ENCODE measurements around the gene LANCL3. TPM values are rescaled to one million over a fixed set of nuclear protein-coding genes. Genes with fewer than 3 reads are reported as not detected.
"Not testable (repeated sequence)": the region's sequence is repeated elsewhere in the genome, so short reads cannot be mapped to it uniquely, and the experiment has no call there.

The LANCL3 gene
- total RNA-seq, 4 donors from 2014 or later = 0.80 to 6.6 (median 4.7) TPM

GRCh38 chrX:37545066-37545465 lies 26.4 kb upstream of the LANCL3 start:
- no peak for DNase-seq
- Histone ChIP-seq H3K27me3 (no peaks in the 10 kb centered on the region), H3K27ac (no peak overlapping the region), H3K36me3 (no peaks in the 10 kb centered on the region), H3K4me3 (no peak overlapping the region), H3K9me3 (no peaks in the 10 kb centered on the region), H3K4me1 (no peaks in the 10 kb centered on the region)
- 94% methylated on average over 25 of the region's 25 CpGs; no CpG with 5 or more reads in 1 of the 2 donors for WGBS, 2 donors (ENCODE audit: low coverage in 1 of 2)
- intact Hi-C loops (cut with DNase I; ENCODE audit: low total_unique reads) = no loop called here
- in situ Hi-C loops (cut with MboI; ENCODE audit: low pct_ligation_motif_present in 1 of 4, low pct_unique_long_range_greater_than_20kb in 1 of 4, low sequenced_read_pairs in 3 of 4) = no loop called here
- no peak for TF ChIP-seq CTCF (IDR thresholded peaks at IDR 0.05)
- no peak for TF ChIP-seq POLR2AphosphoS5 (IDR thresholded peaks at IDR 0.05)
- no peak for TF ChIP-seq POLR2A (IDR thresholded peaks at IDR 0.05)
- TF ChIP-seq EP300 (IDR thresholded peaks at IDR 0.05; ENCODE audit: low read depth) = no peak

- H3K4me1 ChIP-seq; in situ Hi-C loops (cut with MboI; ENCODE audit: low pct_ligation_motif_present in 1 of 4, low pct_unique_long_range_greater_than_20kb in 1 of 4, low sequenced_read_pairs in 3 of 4); intact Hi-C loops (cut with DNase I; ENCODE audit: low total_unique reads); H3K36me3 ChIP-seq; H3K27me3 ChIP-seq; DNase-seq; H3K4me3 ChIP-seq; H3K27ac ChIP-seq; H3K9me3 ChIP-seq: not testable (repeated sequence)
These were observed 21.8 kb upstream of the LANCL3 start for GRCh38 chrX:37549619-37550018.

DNA sequence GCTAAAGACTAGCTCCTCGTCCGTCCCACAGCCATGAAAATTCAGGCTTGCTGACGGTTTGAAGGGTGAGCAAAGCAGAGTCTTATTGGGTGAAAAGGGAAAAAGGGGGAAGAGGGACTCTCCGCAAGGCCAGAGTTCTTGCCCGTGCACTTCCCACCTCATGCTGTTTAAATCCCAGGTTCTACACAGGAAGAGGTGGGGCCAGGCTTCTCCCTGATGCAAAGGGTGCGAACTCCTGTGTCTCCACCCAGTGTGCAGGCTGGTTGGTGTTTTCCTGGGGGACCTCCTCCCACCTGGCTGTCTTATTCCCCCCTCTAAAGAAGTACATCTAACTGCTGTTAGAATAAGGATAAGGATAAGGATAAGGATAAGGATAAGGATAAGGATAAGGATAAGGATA lies 18.0 kb upstream of the LANCL3 start:
- H3K27ac ChIP-seq = no peak overlapping the region
- H3K27me3 ChIP-seq = no peaks in the 10 kb centered on the region
- DNase-seq = no peak
- intact Hi-C loops (cut with DNase I; ENCODE audit: low total_unique reads) = no loop called here
- no peak for TF ChIP-seq POLR2A (IDR thresholded peaks at IDR 0.05)
- no peak for TF ChIP-seq CTCF (IDR thresholded peaks at IDR 0.05)
- no peak for TF ChIP-seq POLR2AphosphoS5 (IDR thresholded peaks at IDR 0.05)
- no peak for TF ChIP-seq EP300 (IDR thresholded peaks at IDR 0.05; ENCODE audit: low read depth)
- WGBS, 2 donors (ENCODE audit: low coverage in 1 of 2) = 74% methylated on average over 6 of the region's 6 CpGs; no CpG with 5 or more reads in 1 of the 2 donors
- H3K36me3 ChIP-seq = no peaks in the 10 kb centered on the region
- in situ Hi-C loops (cut with MboI; ENCODE audit: low pct_ligation_motif_present in 1 of 4, low pct_unique_long_range_greater_than_20kb in 1 of 4, low sequenced_read_pairs in 3 of 4) = no loop called here
- no peak overlapping the region for H3K4me3 ChIP-seq
- no peaks in the 10 kb centered on the region for H3K9me3 ChIP-seq
- H3K4me1 ChIP-seq = no peaks in the 10 kb centered on the region

DNA sequence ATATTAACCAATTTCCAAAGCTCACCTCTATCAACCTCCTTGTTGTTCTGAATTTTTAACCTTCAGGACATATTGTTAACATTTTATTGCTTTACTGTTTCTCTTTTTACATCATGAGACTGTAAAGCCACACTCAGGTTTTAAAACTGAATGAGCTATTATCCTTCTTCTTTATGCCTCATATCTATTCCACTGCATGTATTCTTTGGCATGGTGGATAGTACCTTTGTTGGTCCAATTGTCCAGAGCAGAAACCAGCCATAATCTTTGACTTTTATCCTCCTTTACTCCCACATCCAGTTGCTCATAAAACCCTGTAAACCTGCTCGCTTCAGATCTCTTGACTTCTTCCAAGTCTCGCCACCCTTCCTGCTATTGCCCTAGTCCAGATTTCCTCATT lies 6.2 kb upstream of the LANCL3 start:
- H3K36me3 ChIP-seq; DNase-seq; intact Hi-C loops (cut with DNase I; ENCODE audit: low total_unique reads); H3K4me1 ChIP-seq; H3K9me3 ChIP-seq; in situ Hi-C loops (cut with MboI; ENCODE audit: low pct_ligation_motif_present in 1 of 4, low pct_unique_long_range_greater_than_20kb in 1 of 4, low sequenced_read_pairs in 3 of 4); H3K27me3 ChIP-seq; H3K4me3 ChIP-seq: not testable (repeated sequence)
- H3K27ac ChIP-seq = peak overlapping the region in 1 of 4 donors; percentile 32
- WGBS, 2 donors (ENCODE audit: low coverage in 1 of 2) = 56 to 60% methylated on average over 1 to 2 of the region's 2 CpGs

DNA sequence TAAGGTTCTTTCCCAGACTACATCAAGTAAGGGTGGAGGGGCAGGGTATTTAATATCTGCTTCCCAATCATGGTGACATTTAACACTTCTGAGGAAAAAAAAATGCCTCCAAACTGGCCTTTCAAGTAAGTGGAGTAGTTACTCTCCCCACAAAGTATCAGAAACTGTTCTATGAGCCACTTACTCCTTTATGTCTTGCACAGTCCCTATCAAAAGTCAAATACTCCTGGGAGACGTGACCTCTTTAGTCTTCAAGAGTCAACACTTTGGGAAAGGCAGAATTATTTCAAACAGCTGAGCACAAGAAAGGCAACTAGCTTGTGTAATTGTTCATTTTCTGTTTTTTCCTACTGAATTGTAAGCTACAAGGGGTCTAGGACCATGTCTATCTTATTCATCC lies 1.1 kb upstream of the LANCL3 start:
- H3K27ac ChIP-seq; H3K9me3 ChIP-seq; H3K4me1 ChIP-seq; in situ Hi-C loops (cut with MboI; ENCODE audit: low pct_ligation_motif_present in 1 of 4, low pct_unique_long_range_greater_than_20kb in 1 of 4, low sequenced_read_pairs in 3 of 4); H3K4me3 ChIP-seq; H3K27me3 ChIP-seq; intact Hi-C loops (cut with DNase I; ENCODE audit: low total_unique reads); H3K36me3 ChIP-seq; DNase-seq: not testable (repeated sequence)
- WGBS, 2 donors (ENCODE audit: low coverage in 1 of 2) = no CpG with 5 or more reads among the region's 1 CpG

DNA sequence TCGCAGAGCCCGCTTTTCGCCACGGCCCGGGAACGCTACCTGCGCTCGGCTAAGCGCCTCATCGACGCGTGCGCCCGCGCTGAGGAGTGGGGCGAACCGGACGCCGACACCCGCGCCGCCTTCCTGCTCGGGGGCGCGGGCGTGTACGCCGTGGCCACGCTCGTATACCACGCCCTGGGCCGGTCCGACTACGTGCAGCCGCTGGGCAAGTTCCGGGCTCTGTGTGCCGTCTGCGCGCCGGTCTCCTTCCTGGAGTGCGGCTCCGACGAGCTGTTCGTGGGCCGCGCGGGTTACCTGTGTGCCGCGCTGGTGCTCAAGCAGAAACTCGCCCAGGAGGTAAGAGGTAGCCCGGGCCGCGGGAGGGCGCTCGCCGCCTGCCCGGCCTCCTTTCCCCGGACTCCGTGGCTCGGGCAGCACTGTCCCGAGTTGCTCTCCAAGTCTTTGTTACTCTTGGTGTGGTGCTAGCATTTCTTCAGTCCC lies 687 bp downstream of the LANCL3 start:
- DNase-seq = peak; percentile 75
- H3K9me3 ChIP-seq; in situ Hi-C loops (cut with MboI; ENCODE audit: low pct_ligation_motif_present in 1 of 4, low pct_unique_long_range_greater_than_20kb in 1 of 4, low sequenced_read_pairs in 3 of 4); H3K4me1 ChIP-seq; H3K36me3 ChIP-seq; intact Hi-C loops (cut with DNase I; ENCODE audit: low total_unique reads); H3K27me3 ChIP-seq: not testable (repeated sequence)
- peak in 2 of 3 donors; percentile 11 to 30 for TF ChIP-seq POLR2AphosphoS5 (IDR thresholded peaks at IDR 0.05)
- peak; percentile 34 to 60 (median 43) for TF ChIP-seq CTCF (IDR thresholded peaks at IDR 0.05)
- peak; percentile 11 for TF ChIP-seq POLR2A (IDR thresholded peaks at IDR 0.05)
- WGBS, 2 donors (ENCODE audit: low coverage in 1 of 2) = 55% methylated on average over 35 of the region's 61 CpGs; no CpG with 5 or more reads in 1 of the 2 donors
- peak overlapping the region; percentile 15 to 60 (median 35) for H3K4me3 ChIP-seq
- peak overlapping the region; percentile 34 to 75 (median 48) for H3K27ac ChIP-seq

DNA sequence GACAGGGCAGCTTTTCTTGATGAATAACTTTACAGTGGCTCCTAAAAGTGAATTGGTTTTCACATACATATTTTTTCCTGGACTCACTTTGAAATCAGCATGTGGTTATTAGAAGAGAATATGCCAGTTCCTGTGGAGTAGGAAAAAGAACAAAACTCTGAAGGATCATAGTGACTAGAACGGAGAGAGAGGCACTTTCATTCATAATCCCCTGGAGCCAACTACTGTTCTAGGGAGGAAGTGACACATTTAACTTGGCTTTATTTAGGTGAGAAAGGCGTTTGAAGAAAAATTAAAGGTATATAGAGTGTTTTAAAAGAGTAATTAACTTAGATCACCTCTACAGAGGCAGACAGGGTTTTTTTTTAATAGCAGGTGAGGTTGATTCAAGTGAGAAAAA lies 1.7 kb downstream of the LANCL3 start:
- in situ Hi-C loops (cut with MboI; ENCODE audit: low pct_ligation_motif_present in 1 of 4, low pct_unique_long_range_greater_than_20kb in 1 of 4, low sequenced_read_pairs in 3 of 4); H3K36me3 ChIP-seq; DNase-seq; H3K9me3 ChIP-seq; H3K4me1 ChIP-seq; H3K27me3 ChIP-seq; intact Hi-C loops (cut with DNase I; ENCODE audit: low total_unique reads): not testable (repeated sequence)
- H3K27ac ChIP-seq = peak overlapping the region; percentile 13 to 75 (median 46)
- H3K4me3 ChIP-seq = peak overlapping the region in 1 of 4 donors; percentile 60
- 19% methylated on average over 2 of the region's 2 CpGs; no CpG with 5 or more reads in 1 of the 2 donors for WGBS, 2 donors (ENCODE audit: low coverage in 1 of 2)
